Glomerular visceral epithelial cell (primary cell): ENCODE results near the gene TCF7L2.

Source experiments
- DNase-seq: peaks from one replicate; pipeline ENCODE4 v3.0.0-alpha.2; 2016; ENCODE audit errors: extremely low spot score

The TCF7L2 gene

GRCh38 chr10:113121153-113121552 is 171.1 kb downstream of the TCF7L2 start:
- no peak for DNase-seq

- no peak for DNase-seq
These were observed 172.9 kb downstream of the TCF7L2 start for GRCh38 chr10:113122947-113123346.

- DNase-seq: no peak
These were observed 174.7 kb downstream of the TCF7L2 start for GRCh38 chr10:113124724-113125123.

- no peak for DNase-seq
These were observed 175.6 kb downstream of the TCF7L2 start for GRCh38 chr10:113125612-113126011.

- peak; percentile 85 for DNase-seq
These were observed 176.5 kb downstream of the TCF7L2 start for GRCh38 chr10:113126229-113127201.

GRCh38 chr10:113127261-113127900 is 177.3 kb downstream of the TCF7L2 start:
- no peak for DNase-seq

GRCh38 chr10:113127901-113128283 is 177.8 kb downstream of the TCF7L2 start:
- no peak for DNase-seq

- DNase-seq: no peak
These were observed 178.5 kb downstream of the TCF7L2 start for GRCh38 chr10:113128450-113129070.

GRCh38 chr10:113129117-113129516 is 179.1 kb downstream of the TCF7L2 start:
- no peak for DNase-seq

GRCh38 chr10:113130014-113130641 is 180.1 kb downstream of the TCF7L2 start:
- no peak for DNase-seq

GRCh38 chr10:113131613-113132261 is 181.7 kb downstream of the TCF7L2 start:
- peak; percentile 56 for DNase-seq

- DNase-seq: no peak
These were observed 182.6 kb downstream of the TCF7L2 start for GRCh38 chr10:113132591-113133121.

GRCh38 chr10:113133497-113134115 is 183.6 kb downstream of the TCF7L2 start:
- DNase-seq: no peak

- no peak for DNase-seq
These were observed 185.0 kb downstream of the TCF7L2 start for GRCh38 chr10:113135025-113135424.

- no peak for DNase-seq
These were observed 188.1 kb downstream of the TCF7L2 start for GRCh38 chr10:113137941-113138685.

- no peak for DNase-seq
These were observed 189.0 kb downstream of the TCF7L2 start for GRCh38 chr10:113138937-113139585.

- DNase-seq: no peak
These were observed 189.7 kb downstream of the TCF7L2 start for GRCh38 chr10:113139699-113140098.

GRCh38 chr10:113140143-113141011 is 190.3 kb downstream of the TCF7L2 start:
- DNase-seq: no peak
